ENCODE measurements around the gene TAF1B.

- no peak for TF ChIP-seq RAD21 (IDR thresholded peaks at IDR 0.05; ENCODE audit: low read depth)
- TF ChIP-seq CREB1 (IDR thresholded peaks at IDR 0.05; ENCODE audit: low read depth) = no peak
- TF ChIP-seq EGR1 (IDR thresholded peaks at IDR 0.05) = no peak
- TF ChIP-seq CEBPB (IDR thresholded peaks at IDR 0.05) = no peak
- no peak for TF ChIP-seq ZBTB7A (IDR thresholded peaks at IDR 0.05; ENCODE audit: low read depth)
- no peak for TF ChIP-seq REST (IDR thresholded peaks at IDR 0.05; ENCODE audit: low read depth)
- TF ChIP-seq FOXM1 (IDR thresholded peaks at IDR 0.05; ENCODE audit: borderline replicate concordance, low read depth) = no peak
Measured at GRCh38 chr2:9879455-9880194, 36.4 kb downstream of the TAF1B start.

All from Ishikawa (cell line).